NCI-H1694 (cell line): ENCODE data around the gene HBB.

Source experiments
- DNase-seq: peaks from one replicate; lab custom pipeline; 2025; lab: John Stamatoyannopoulos, UW

The HBB gene

DNA sequence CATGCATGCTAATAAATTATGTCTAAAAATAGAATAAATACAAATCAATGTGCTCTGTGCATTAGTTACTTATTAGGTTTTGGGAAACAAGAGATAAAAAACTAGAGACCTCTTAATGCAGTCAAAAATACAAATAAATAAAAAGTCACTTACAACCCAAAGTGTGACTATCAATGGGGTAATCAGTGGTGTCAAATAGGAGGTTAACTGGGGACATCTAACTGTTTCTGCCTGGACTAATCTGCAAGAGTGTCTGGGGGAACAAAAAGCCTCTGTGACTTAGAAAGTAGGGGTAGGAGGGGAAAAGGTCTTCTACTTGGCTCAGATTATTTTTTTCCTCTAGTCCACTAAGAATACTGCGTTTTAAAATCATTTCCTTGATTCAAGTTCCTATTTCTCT, 810 bp upstream of the HBB start:
- no peak for DNase-seq

DNA sequence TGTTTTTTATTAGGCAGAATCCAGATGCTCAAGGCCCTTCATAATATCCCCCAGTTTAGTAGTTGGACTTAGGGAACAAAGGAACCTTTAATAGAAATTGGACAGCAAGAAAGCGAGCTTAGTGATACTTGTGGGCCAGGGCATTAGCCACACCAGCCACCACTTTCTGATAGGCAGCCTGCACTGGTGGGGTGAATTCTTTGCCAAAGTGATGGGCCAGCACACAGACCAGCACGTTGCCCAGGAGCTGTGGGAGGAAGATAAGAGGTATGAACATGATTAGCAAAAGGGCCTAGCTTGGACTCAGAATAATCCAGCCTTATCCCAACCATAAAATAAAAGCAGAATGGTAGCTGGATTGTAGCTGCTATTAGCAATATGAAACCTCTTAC, 1.4 kb downstream of the HBB start:
- DNase-seq, result no peak

DNA sequence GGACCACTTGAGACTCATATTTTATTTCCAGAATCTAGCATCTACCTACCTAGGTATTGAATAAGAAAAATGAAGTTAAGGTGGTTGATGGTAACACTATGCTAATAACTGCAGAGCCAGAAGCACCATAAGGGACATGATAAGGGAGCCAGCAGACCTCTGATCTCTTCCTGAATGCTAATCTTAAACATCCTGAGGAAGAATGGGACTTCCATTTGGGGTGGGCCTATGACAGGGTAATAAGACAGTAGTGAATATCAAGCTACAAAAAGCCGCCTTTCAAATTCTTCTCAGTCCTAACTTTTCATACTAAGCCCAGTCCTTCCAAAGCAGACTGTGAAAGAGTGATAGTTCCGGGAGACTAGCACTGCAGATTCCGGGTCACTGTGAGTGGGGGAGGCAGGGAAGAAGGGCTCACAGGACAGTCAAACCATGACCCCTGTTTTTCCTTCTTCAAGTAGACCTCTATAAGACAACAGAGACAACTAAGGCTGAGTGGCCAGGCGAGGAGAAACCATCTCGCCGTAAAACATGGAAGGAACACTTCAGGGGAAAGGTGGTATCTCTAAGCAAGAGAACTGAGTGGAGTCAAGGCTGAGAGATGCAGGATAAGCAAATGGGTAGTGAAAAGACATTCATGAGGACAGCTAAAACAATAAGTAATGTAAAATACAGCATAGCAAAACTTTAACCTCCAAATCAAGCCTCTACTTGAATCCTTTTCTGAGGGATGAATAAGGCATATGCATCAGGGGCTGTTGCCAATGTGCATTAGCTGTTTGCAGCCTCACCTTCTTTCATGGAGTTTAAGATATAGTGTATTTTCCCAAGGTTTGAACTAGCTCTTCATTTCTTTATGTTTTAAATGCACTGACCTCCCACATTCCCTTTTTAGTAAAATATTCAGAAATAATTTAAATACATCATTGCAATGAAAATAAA, 2.1 kb downstream of the HBB start:
- no peak for DNase-seq

DNA sequence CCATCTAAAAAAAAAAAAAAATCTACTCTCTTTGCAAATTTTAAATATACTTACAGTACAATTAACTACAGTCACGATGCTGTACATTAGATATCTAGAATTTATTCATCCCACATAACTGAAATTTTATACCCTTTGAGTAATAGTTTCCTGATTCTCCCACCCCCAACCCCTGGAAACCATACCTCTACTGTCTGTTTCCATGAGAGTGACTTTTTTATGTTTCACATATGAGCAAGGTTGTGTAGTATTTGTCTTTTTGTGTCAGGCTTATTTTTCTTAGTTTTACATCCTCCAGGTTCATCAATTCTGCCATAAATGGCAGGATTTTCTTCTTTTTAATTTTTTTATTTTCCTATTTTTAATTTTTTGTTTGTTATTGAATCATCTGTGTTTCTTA, 3.2 kb downstream of the HBB start:
- no peak for DNase-seq

DNA sequence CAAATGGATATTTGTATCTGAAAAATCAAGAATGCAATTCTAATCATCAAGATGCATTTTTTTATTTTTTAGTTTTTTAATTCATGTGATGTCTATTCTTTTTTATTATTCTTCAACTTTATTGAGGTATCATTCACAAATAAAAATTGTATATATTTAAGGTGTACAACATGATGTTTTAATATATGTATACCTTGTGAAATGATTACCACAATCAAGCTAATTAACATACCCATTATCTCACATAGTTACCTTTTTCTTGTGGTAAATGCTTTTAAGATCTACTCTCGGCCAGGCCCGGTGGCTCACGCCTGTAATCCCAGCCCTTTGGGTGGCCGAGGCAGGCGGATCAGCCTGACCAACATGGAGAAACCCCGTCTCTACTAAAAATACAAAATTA, 3.7 kb downstream of the HBB start:
- DNase-seq, result no peak

DNA sequence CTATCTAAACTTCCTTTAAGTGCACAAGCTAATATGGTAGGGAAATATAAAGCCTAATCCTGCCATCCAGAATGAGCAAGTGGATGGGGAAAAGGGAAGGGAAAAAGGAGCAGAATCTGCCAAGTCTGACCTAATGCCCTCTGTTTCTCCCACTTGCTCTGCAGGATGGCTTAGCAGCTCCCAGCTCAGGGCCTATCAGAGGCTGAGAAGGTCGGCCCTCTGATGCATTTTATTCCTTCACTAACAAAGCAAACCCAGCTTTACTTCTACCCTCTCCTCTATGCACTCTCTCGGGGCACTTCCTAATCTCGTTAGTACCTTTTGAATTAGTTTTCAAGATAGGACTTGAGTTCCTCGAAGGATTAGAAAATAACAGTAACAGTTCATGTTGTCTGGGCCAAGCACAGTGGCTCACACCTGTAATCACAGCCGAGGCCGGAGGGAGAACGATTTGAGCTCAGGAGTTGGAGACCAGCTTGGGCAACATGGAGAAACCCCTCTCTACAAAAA, 16.4 kb downstream of the HBB start:
- no peak for DNase-seq

DNA sequence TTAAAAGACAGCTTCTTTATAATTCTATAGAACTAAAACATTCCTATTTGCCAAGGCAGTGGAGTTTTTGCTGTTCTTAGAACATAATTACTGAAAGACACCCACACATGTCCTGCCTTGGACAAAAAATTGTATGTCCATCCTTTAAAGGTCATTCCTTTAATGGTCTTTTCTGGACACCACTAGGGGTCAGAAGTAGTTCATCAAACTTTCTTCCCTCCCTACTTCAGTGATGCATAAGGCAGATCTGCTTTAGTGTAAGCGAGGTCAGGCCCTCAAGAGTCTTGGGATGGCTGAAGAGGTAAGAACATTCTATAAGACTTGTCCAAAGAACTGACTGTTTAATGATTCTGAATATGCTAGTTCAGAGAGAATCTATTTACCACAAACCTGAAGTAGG, 22.1 kb downstream of the HBB start:
- no peak for DNase-seq

DNA sequence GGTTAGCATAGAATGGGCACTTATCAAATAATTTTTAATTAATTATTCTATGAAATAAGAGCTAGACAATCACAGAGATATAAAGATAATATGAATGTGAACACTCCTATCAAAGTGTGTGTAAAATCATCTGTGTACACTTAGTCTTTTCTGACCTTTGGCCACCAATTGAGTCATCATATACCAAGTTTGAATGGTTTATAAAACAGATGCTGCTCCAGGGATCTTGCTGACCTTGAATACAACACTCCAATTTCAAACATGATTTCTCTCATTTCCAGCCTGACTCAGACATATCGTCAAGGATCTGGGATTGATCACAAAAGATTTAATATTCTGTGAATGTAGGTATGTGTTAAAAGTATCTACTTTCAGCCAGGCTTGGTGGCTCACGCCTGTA, 23.5 kb downstream of the HBB start:
- no peak for DNase-seq

DNA sequence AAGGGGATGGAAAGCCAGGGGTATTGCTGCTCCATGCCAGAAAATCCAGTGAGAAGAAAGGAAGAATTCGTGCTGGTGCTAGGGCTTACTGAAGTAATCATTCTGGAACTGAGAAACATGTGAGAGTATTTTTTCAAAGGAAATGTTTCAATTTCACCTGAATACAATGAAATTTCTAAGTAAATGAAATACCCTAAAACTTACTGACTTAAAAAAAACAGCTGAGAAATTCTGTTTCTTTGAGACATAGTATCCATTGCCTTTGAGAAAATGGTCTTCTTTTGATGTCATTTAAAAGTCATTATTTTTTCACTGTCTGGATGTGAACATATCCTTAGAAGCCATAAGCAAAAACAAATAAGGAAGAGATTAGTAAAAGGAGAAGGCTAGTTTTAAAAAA, 26.3 kb downstream of the HBB start, which contains the start of gene OR51V1:
Gene OR51V1, minus strand, starts transcription at position 101 of the 400 bp plus-strand sequence. Its CDS starts 0 bp downstream, at position 101.
- DNase-seq, result no peak

DNA sequence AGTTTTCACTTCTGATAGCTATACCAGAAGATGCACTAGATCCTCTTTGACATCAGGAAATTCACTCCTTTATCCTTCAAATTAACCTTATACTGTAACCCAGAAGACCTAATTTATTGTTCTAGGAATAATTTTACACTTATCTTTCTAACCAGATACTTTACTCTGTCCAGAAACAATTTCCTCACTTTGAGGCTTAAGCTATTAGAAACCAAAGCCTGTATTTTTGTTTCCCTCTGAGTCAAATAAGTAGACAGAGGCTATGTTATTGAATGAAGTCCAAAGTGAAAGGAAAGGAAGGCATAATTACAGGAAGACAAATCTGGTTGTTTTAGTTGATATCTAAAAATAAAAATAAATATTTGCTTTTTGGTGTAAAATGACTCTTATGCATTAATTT, 28.6 kb downstream of the HBB start:
- no peak for DNase-seq

DNA sequence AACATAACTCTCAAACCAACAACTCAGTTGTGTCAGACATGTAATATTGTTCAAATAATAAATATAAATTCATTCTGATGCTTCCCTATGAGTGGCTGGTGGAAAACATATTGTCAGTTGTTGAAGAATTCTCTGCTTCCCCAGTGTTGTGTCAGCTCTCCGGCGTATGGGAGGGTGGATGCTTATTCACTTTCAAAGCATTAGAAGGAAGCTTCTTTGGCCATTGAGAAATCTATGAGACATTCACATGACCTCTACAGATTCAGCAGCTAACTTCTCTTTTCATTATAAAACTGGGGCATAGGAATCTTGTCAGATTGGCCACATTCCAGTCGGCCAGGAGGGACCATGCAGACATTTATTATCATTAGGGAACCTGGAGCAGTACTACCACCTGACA, 29.3 kb downstream of the HBB start:
- no peak for DNase-seq

DNA sequence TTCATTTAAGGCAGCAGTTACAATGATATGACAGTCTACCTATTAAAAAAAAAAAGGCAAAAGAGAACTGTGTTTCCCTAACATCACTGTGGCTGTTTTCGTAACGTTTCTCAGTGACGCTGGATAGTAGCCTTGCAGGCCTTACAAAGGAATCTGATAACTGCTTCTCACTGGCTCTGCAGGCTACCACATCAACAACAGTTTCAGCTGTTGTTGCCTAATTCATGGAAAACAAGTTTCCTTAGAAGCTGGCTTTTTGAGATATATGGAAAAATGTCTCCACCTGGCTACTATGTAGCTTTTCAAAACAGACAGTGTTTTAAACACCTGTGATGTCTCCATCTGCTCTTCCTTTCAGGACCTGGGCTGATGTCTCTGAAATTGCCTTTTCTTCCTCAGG, 30.1 kb downstream of the HBB start:
- DNase-seq, result no peak

DNA sequence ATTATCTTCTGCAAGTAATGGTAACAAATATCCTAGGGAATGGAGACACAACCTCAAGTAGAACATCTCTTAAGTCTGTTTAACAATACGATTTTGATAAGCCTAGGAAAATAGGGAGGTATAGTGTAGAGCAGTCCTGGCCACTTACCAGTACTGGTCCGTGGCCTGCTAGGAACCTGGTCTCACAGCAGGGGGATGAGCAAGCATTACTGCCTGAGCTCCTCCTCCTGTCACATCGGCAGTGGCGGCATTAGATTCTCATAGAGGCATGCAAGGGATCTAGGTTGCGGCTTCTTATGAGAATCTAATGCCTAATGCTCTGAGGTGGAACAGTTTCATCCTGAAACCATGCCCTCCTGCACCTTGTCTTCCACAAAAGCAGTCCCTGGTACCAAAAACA, 30.8 kb downstream of the HBB start:
- no peak for DNase-seq

DNA sequence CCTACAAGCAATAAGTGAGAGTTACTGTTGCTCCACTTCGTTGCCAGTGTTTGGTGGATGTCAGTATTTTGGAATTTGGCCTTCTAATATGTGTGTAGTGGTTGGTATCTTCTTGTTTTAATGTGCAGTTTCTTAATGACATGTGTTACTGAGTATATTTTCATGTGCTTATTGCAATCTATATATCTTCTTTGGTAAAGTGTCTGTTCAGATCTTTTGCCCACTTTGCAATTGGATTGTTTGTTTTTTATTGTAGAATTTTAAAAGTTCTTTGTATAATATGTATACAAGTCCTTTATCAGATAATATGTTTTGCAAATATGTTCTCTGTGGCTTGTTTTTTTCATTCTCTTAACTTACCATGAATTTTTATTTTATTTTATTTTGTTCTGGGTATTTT, 34.1 kb downstream of the HBB start:
- no peak for DNase-seq

DNA sequence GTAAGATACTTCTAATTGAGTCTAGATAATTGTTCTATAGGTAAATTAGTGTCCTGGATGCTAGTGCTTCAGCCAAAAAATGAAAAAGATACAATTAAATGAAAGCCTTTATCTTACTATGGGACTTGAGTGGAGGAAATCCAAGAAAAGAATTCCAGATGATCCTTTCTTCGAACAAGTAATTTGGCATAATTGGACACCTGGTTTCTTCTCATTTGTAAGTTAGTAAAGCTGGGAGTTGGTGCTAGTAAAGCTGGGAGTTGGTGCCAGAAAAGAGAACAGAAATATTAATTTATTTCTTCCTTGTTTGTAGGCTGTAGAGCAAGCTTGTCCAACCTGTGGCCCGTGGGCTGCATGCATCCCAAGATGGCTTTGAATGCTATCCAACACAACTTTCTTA, 38.7 kb downstream of the HBB start:
- no peak for DNase-seq

DNA sequence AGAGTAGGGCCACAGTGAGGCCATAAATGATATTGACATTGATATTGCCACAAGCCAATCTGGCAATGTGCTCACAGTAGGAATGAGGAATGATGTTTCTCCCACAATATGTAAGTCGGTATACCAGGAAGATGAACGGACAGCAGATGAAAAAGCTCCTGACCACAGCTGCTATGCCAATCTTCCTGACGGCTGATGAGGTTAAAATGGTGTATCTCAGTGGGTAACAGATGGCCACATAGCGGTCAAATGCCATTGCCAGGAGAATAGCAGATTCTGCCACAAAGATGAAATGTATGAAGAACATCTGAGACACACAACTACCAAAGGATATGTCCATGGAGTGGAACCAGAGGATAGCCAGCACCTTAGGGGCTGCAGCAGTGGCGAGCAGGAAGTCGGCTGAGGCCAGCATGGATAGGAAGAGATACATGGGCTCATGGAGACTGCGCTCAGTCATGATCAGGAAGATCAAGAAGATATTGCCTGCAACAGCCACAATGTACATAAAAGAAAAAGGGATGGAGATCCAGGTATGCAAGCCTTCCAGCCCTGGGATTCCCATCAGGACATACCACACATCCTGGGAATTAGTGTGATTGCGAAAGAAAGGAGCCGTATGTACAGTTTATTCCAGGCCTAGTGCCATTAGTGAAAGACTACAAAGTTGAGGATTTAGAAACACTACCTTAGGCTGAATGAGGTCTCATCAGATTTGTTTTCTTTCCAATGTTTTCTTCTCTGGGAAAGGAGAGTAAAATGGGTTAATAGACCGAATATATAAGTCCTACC, 48.6 kb downstream of the HBB start:
- DNase-seq, result no peak
